IMR-90 (cell line): ENCODE results near the gene HMGA1. TPM values are rescaled to one million over a fixed set of nuclear protein-coding genes. Genes with fewer than 3 reads are reported as not detected.
A peak's percentile ranks its signal among the peaks of the same experiment; 100 is the strongest.

ENCODE experiments used
- ATAC-seq: fragments of 200-7000 bp; cut with Tn5 transposase; 2 replicates; pipeline ENCODE4 v1.9.1; 2020; ENCODE audit warnings: low read depth, mild to moderate bottlenecking, moderate library complexity
- BruUV-seq: library from RNA; stranded (reverse); fragments of 400-500 nt; replicated peaks from 2 replicates; lab custom pipeline; 2021; lab: Mats Ljungman, UMichigan
- CTCF ChIA-PET: fragments of 300-600 bp; formaldehyde crosslinking; extraction: SDS; loops from one replicate; lab custom pipeline; 2021; ENCODE audit warnings: antibody characterized with exemption; lab: Yijun Ruan, JAX
- POLR2A ChIA-PET: fragments of 300-600 bp; sonication (Branson Sonifier 250); formaldehyde crosslinking; loops from one replicate; lab custom pipeline; 2022; ENCODE audit warnings: antibody characterized with exemption; ENCODE audit not compliant: unreplicated experiment; lab: Charles Lee
- DNase-seq: peaks from one replicate; pipeline ENCODE4 v3.0.0; 2013
- H2AFZ ChIP-seq: replicated peaks from 2 replicates; pipeline ENCODE3; 2013; ENCODE audit warnings: low read length, mild to moderate bottlenecking; ENCODE audit not compliant: poor library complexity
- H2AK5ac ChIP-seq: 2 replicates; pipeline ENCODE4 v1.6.1; 2013; ENCODE audit warnings: low read depth, low read length, inconsistent platforms
- H2AK9ac ChIP-seq: replicated peaks from 2 replicates; pipeline ENCODE3; 2013; ENCODE audit warnings: mild to moderate bottlenecking, low read depth, low read length, moderate library complexity; ENCODE audit not compliant: poor library complexity
- H2BK120ac ChIP-seq: 2 replicates; pipeline ENCODE4 v1.6.1; 2013; ENCODE audit warnings: low read depth, low read length, inconsistent platforms
- H2BK15ac ChIP-seq: 3 replicates; pipeline ENCODE4 v1.6.1; 2013; ENCODE audit warnings: low read depth, low read length, inconsistent platforms
- H2BK20ac ChIP-seq: 2 replicates; pipeline ENCODE4 v1.6.1; 2013; ENCODE audit warnings: low read depth, mild to moderate bottlenecking, inconsistent platforms, low read length, moderate library complexity
- H2BK5ac ChIP-seq: 2 replicates; pipeline ENCODE4 v1.6.1; 2013; ENCODE audit warnings: mild to moderate bottlenecking, low read depth, low read length, inconsistent platforms; ENCODE audit not compliant: poor library complexity, severe bottlenecking
- H3K14ac ChIP-seq: replicated peaks from 2 replicates; pipeline ENCODE4 v1.6.1; 2013; ENCODE audit warnings: low read depth, low read length, inconsistent platforms
- H3K18ac ChIP-seq: 2 replicates; pipeline ENCODE4 v1.6.1; 2013; ENCODE audit warnings: low read depth, low read length, control low read depth
- H3K23ac ChIP-seq: 2 replicates; pipeline ENCODE4 v1.6.1; 2013; ENCODE audit warnings: low read depth, low read length, inconsistent platforms
- H3K27ac ChIP-seq: 2 replicates; pipeline ENCODE4 v1.5.1; 2013; ENCODE audit warnings: mild to moderate bottlenecking, control low read depth, low read length; ENCODE audit not compliant: insufficient read depth
- H3K27me3 ChIP-seq: 2 replicates; pipeline ENCODE4 v1.6.1; 2013; ENCODE audit warnings: low read length; ENCODE audit not compliant: control insufficient read depth, insufficient read depth
- H3K36me3 ChIP-seq: 2 replicates; pipeline ENCODE4 v1.6.1; 2013; ENCODE audit warnings: low read length, mixed read lengths; ENCODE audit not compliant: control insufficient read depth, insufficient read depth
- H3K4ac ChIP-seq: 2 replicates; pipeline ENCODE4 v1.6.1; 2013; ENCODE audit warnings: low read depth, low read length, inconsistent platforms
- H3K4me1 ChIP-seq: 2 replicates; pipeline ENCODE4 v1.6.1; 2013; ENCODE audit warnings: low read length, mixed read lengths; ENCODE audit not compliant: control insufficient read depth, insufficient read depth
- H3K4me2 ChIP-seq: 2 replicates; pipeline ENCODE4 v1.6.1; 2013; ENCODE audit warnings: low read depth, mild to moderate bottlenecking, control low read depth, low read length, moderate library complexity
- H3K4me3 ChIP-seq: 2 replicates; pipeline ENCODE4 v1.5.1; 2013; ENCODE audit warnings: low read depth, mild to moderate bottlenecking, control low read depth, low read length, moderate library complexity; ENCODE audit not compliant: insufficient read depth
- H3K56ac ChIP-seq: 2 replicates; pipeline ENCODE4 v1.6.1; 2013; ENCODE audit warnings: low read length, inconsistent platforms; ENCODE audit not compliant: insufficient read depth; ENCODE audit errors: extremely low read depth
- H3K79me1 ChIP-seq, 2 experiments: 2 replicates each; pipeline ENCODE4 v1.6.1; 2013; ENCODE audit warnings: low read length in 2 of 2, inconsistent platforms in 1 of 2, low read depth in 1 of 2
- H3K9ac ChIP-seq: 2 replicates; pipeline ENCODE4 v1.6.1; 2013; ENCODE audit warnings: low read depth, low read length, control low read depth
- H3K9me1 ChIP-seq: 2 replicates; pipeline ENCODE4 v1.6.1; 2013; ENCODE audit warnings: low read length, inconsistent platforms; ENCODE audit not compliant: insufficient read depth
- H3K9me3 ChIP-seq: 2 replicates; pipeline ENCODE4 v1.6.1; 2013; ENCODE audit warnings: low read length; ENCODE audit not compliant: control insufficient read depth, insufficient read depth
- H4K20me1 ChIP-seq: 2 replicates; pipeline ENCODE4 v1.6.1; 2013; ENCODE audit warnings: low read length, inconsistent platforms; ENCODE audit not compliant: insufficient read depth
- H4K5ac ChIP-seq: 2 replicates; pipeline ENCODE4 v1.6.1; 2013; ENCODE audit warnings: mild to moderate bottlenecking, low read depth, low read length, control low read depth
- H4K8ac ChIP-seq, 2 experiments: 2 replicates each; pipeline ENCODE4 v1.6.1; 2013; ENCODE audit warnings: low read depth in 2 of 2, low read length in 2 of 2, control low read depth in 1 of 2, inconsistent platforms in 1 of 2
- H4K91ac ChIP-seq: 2 replicates; pipeline ENCODE4 v1.6.1; 2013; ENCODE audit warnings: low read depth, low read length, inconsistent platforms; ENCODE audit not compliant: insufficient read depth
- BHLHE40 ChIP-seq: fragments of 150-350 bp; IDR thresholded peaks from 2 replicates; pipeline ENCODE4 v1.6.1; 2016; ENCODE audit warnings: mild to moderate bottlenecking, low read depth, low read length
- CHD1 ChIP-seq: IDR thresholded peaks from 2 replicates; pipeline ENCODE4 v1.6.1; 2012; ENCODE audit warnings: low read depth, low read length, improper control_type of control experiment
- MAZ ChIP-seq: IDR thresholded peaks from 2 replicates; pipeline ENCODE4 v1.6.1; 2012; ENCODE audit warnings: low read depth, mild to moderate bottlenecking, low read length, improper control_type of control experiment, moderate library complexity, borderline replicate concordance
- NFE2L2 ChIP-seq: fragments of 150-350 bp; IDR thresholded peaks from 2 replicates; pipeline ENCODE4 v1.6.1; 2016; ENCODE audit warnings: low read depth, mild to moderate bottlenecking, low read length
- RAD21 ChIP-seq: IDR thresholded peaks from 2 replicates; pipeline ENCODE4 v1.6.1; 2012; ENCODE audit warnings: low read length, improper control_type of control experiment
- RCOR1 ChIP-seq: IDR thresholded peaks from 2 replicates; pipeline ENCODE4 v1.6.1; 2012; ENCODE audit warnings: mild to moderate bottlenecking, low read length, improper control_type of control experiment; ENCODE audit not compliant: insufficient replicate concordance
- RFX5 ChIP-seq: IDR thresholded peaks from 2 replicates; pipeline ENCODE4 v1.8.0; 2012; ENCODE audit warnings: low read depth, mild to moderate bottlenecking, low read length, moderate library complexity
- SMC3 ChIP-seq: fragments of 150-350 bp; IDR thresholded peaks from 2 replicates; pipeline ENCODE4 v1.6.1; 2016; ENCODE audit warnings: low read depth, mild to moderate bottlenecking, antibody characterized with exemption, low read length, moderate library complexity
- WGBS, 2 experiments: methylation state at CpG; one replicate each; pipeline versions ENCODE4 v1.1.5 to v1.1.7; 2013; ENCODE audit warnings: missing lambda C conversion rate in 2 of 2; ENCODE audit not compliant: insufficient read length in 1 of 2; ENCODE audit errors: extremely low coverage in 2 of 2; 5-methylcytosine and 5-hydroxymethylcytosine counted together
- dilution Hi-C: fragments of 300-500 bp; cut with HindIII; formaldehyde crosslinking; loops from one replicate; pipeline ENCODE4 v1.14.3; 2018; ENCODE audit warnings: low sequenced_read_pairs; ENCODE audit not compliant: unreplicated experiment
- in situ Hi-C: fragments of 300-500 bp; cut with MboI; formaldehyde crosslinking; loops from 3 replicates; pipeline ENCODE4 v1.14.3; 2019; ENCODE audit warnings: low sequenced_read_pairs, inconsistent platforms, mixed read lengths
- intact Hi-C: fragments of 100-400 bp; cut with micrococcal nuclease; formaldehyde crosslinking; loops from 2 replicates; pipeline ENCODE4 v1.10.0; 2022
- polyA plus RNA-seq, 3 experiments: library from polyadenylated mRNA; depleted of rRNA; stranded (reverse); fragments of >200 nt; gene quantifications; 2 replicates each; pipeline ENCODE4 v1.2.3, GENCODE V29; 2012; ENCODE audit warnings: low replicate concordance in 1 of 3
- total RNA-seq: library from RNA; depleted of rRNA; stranded (reverse); fragments of >200 nt; gene quantifications from 2 replicates; pipeline ENCODE4 v1.2.3, GENCODE V29; 2012
- TF ChIP-seq, protein P1 (sequence below): fragments of 150-350 bp; IDR thresholded peaks from 2 replicates; pipeline ENCODE4 v1.6.1; 2017; ENCODE audit warnings: mild to moderate bottlenecking, antibody characterized with exemption, low read length, low read depth

The HMGA1 gene
- total and polyA plus RNA-seq, 2 of the 4 experiments (the other 2 are of a cell fraction), result 101 to 589 TPM

DNA sequence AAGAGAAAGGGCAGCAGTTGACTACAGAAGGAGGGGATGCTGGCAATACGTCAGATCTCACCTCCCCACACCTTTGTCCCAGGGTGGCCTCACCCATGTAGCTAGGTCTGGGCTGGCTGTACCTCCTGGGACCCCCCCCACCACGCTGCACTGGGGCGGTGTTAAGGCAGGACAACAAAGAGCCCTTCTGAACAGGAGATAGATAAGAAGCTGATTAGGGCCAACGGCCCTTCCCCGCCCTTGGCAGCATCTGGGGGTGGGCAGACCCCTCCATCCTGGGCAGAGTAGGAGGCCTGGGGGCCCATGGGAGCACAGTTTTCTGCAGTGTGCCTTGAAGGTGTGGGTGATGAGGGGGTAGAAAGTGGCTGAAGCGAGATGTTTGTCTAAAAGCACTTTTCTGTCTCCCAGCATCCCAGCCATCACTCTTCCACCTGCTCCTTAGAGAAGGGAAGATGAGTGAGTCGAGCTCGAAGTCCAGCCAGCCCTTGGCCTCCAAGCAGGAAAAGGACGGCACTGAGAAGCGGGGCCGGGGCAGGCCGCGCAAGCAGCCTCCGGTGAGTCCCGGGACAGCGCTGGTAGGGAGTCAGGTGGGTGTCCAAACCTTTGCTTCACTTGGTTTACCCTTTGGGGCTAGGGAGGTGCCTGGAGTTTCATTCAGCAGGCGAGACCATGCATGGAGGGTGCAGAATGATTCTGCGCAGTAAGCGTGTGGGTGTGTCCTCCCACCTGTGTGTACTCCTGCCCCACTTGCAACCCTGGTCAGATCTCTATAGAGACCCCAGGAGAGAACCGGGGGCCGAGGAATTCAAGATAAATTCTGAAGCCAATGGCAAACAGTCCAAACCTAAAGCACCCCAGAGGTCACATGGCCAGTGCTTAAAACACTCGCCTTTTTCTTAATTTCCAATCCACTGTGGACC is 3.9 kb downstream of the HMGA1 start:
- dilution Hi-C loops, result no loop called here
- H3K9me3 ChIP-seq, result no peaks in the 10 kb centered on the region
- no peak overlapping the region for H3K4me3 ChIP-seq
- DNase-seq (no peak), ATAC-seq (no peak)
- H3K9me1 ChIP-seq, result peaks cover 28% of the 10 kb centered on the region
- peaks cover 38% of the 10 kb centered on the region for H3K4me1 ChIP-seq
- H2AK9ac ChIP-seq, result peak overlapping the region; percentile 51
- H3K18ac ChIP-seq, result no peak overlapping the region
- peak overlapping the region; percentile 50; the same call in 1 of the 2 replicates for H3K14ac ChIP-seq
- 0 out of 3 replicates have a peak overlapping the region, but pooled peaks have one; percentile 48 for H2BK15ac ChIP-seq
- no peak overlapping the region for H4K5ac ChIP-seq
- WGBS, 2 experiments, result 94% methylated on average over 3 of the region's 22 CpGs; no CpG with 5 or more reads in 1 of the 2 experiments
- H3K27me3 ChIP-seq, result no peaks in the 10 kb centered on the region
- peaks cover 14 to 52% of the 10 kb centered on the region in 2 experiments for H3K79me1 ChIP-seq
- peak overlapping the region; percentile 81; the same call in 1 of the 2 replicates for H2AK5ac ChIP-seq
- H4K91ac ChIP-seq, result no peak overlapping the region
- H3K23ac ChIP-seq, result peak overlapping the region; percentile 53; the same call in 1 of the 2 replicates
- no peak overlapping the region for H2BK20ac ChIP-seq
- no peak overlapping the region for H3K27ac ChIP-seq
- POLR2A ChIA-PET, result no interaction called here
- no peak overlapping the region for H3K56ac ChIP-seq
- no peak overlapping the region for H3K9ac ChIP-seq
- no TSS peak for BruUV-seq
- peaks cover 29% of the 10 kb centered on the region for H4K20me1 ChIP-seq
- H4K8ac ChIP-seq, result peak overlapping the region in 1 of 2 experiments; percentile 4; a peak in 1 of 4 replicates
- intact Hi-C loops, result no loop called here
- no peak overlapping the region for H2AFZ ChIP-seq
- no peak overlapping the region for H2BK5ac ChIP-seq
- H3K36me3 ChIP-seq, result peaks cover 24% of the 10 kb centered on the region
- no peak for TF ChIP-seq RFX5
- no peak for TF ChIP-seq RCOR1
- no peak for TF ChIP-seq BHLHE40
- TF ChIP-seq, protein P1, sequence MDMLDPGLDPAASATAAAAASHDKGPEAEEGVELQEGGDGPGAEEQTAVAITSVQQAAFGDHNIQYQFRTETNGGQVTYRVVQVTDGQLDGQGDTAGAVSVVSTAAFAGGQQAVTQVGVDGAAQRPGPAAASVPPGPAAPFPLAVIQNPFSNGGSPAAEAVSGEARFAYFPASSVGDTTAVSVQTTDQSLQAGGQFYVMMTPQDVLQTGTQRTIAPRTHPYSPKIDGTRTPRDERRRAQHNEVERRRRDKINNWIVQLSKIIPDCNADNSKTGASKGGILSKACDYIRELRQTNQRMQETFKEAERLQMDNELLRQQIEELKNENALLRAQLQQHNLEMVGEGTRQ, result no peak
- no peak for TF ChIP-seq CHD1
- no peak for TF ChIP-seq NFE2L2
- no peak for TF ChIP-seq MAZ
- TF ChIP-seq RAD21, result no peak
- no peak for TF ChIP-seq SMC3
- in situ Hi-C loops, result loop anchor here (10.0 kb wide), 1 partner anchor 364 kb away; no protein-coding TSS in a partner anchor
- peak overlapping the region; percentile 37; the same call in 1 of the 2 replicates for H2BK120ac ChIP-seq
- H3K4ac ChIP-seq, result peak overlapping the region; percentile 20
- H3K4me2 ChIP-seq, result no peak overlapping the region
- CTCF ChIA-PET, result interaction anchor here (1.1 kb wide), 1 partner anchor 45 kb away, joined by 3 read pairs; no protein-coding TSS in a partner anchor
